Tibial nerve (tissue), 4 donors: ENCODE measurements around the gene LRRC8D. TPM values are rescaled to one million over a fixed set of nuclear protein-coding genes. Genes with fewer than 3 reads are reported as not detected.

Experiments used
- DNase-seq, 2 donors: peaks; one replicate each; pipeline ENCODE4 v3.0.0-alpha.2; 2019; ENCODE audit warnings: low spot score in 2 of 2
- H3K27ac ChIP-seq, 4 donors: fragments of 200-600 bp; sonication (generic) in 3 of 4; one replicate each; pipeline ENCODE4 v1.5.1; 2017 to 2019; ENCODE audit warnings: mild to moderate bottlenecking in 1 of 4
- H3K27me3 ChIP-seq, 2 donors: fragments of 200-600 bp; sonication (generic) in 1 of 2; one replicate each; pipeline versions ENCODE4 v1.5.1 to v1.6.0; 2017 to 2019
- H3K36me3 ChIP-seq, 3 donors: fragments of 200-600 bp; sonication (generic); one replicate each; pipeline ENCODE4 v1.5.1; 2018 to 2019
- H3K4me1 ChIP-seq, 4 donors: fragments of 200-600 bp; sonication (generic) in 3 of 4; one replicate each; pipeline ENCODE4 v1.5.1; 2017 to 2019
- H3K4me3 ChIP-seq, 4 donors: fragments of 200-600 bp; sonication (generic) in 3 of 4; one replicate each; pipeline ENCODE4 v1.5.1; 2017 to 2019; ENCODE audit warnings: mild to moderate bottlenecking in 1 of 4, moderate library complexity in 1 of 4
- H3K9me3 ChIP-seq, 4 donors: fragments of 200-600 bp; sonication (generic) in 3 of 4; one replicate each; pipeline ENCODE4 v1.5.1; 2017 to 2019
- EP300 ChIP-seq, 2 donors: sonication (generic); formaldehyde crosslinking; IDR thresholded peaks; one replicate each; pipeline ENCODE4 v1.6.1; 2017; ENCODE audit warnings: antibody characterized with exemption in 2 of 2, mild to moderate bottlenecking in 1 of 2
- POLR2A ChIP-seq, 2 donors: fragments of 450-650 bp; IDR thresholded peaks; one replicate each; pipeline ENCODE4 v1.6.1; 2017; ENCODE audit warnings: antibody characterized with exemption in 2 of 2, mild to moderate bottlenecking in 2 of 2, moderate library complexity in 2 of 2
- WGBS, 2 donors: methylation state at CpG; one replicate each; pipeline ENCODE4 v1.1.5; 2018; 5-methylcytosine and 5-hydroxymethylcytosine counted together
- total RNA-seq, 4 donors: library from RNA; depleted of rRNA; stranded (reverse); fragments of >200 nt; gene quantifications; one replicate each; pipeline ENCODE4 v1.1.0, GENCODE V29; 2016
- TF ChIP-seq, protein P1 (sequence below), 5 experiments: fragments of 200-600 bp in 3 of 5; fragments of 450-650 bp in 2 of 5; sonication (generic) in 3 of 5; IDR thresholded peaks; one replicate each; pipeline ENCODE4 v1.5.1; 2016 to 2019; ENCODE audit warnings: antibody characterized with exemption in 5 of 5, mild to moderate bottlenecking in 3 of 5, moderate library complexity in 2 of 5

Gene LRRC8D
- total RNA-seq, 4 donors from 2014 or later: 11.1 to 19.0 (median 15.3) TPM

DNA sequence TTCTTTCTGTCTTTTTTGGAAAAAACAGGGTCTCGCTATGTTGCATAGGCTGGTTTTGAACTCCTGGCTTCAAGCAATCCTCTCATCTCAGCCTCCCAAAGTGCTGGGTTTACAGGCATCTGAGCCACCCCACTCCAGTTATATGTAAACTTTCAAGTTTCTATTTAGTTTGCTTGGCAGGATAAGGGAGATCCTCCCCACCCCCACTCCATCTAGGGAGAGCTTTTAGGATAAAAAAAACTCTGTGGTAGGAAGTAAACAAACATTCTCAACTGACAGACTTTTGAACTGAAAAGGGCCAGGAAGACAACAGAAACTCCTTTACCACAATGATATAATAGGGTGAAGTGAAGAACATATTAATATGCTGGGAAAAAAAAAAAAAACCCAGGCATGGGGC, 133.1 kb downstream of the LRRC8D start:
- H3K27ac ChIP-seq: no peak overlapping the region
- H3K36me3 ChIP-seq: no peaks in the 10 kb centered on the region
- no peak for DNase-seq
- H3K27me3 ChIP-seq: no peaks in the 10 kb centered on the region
- H3K4me1 ChIP-seq: peaks cover 0 to 12% (median 0%) of the 10 kb centered on the region in 4 donors
- no peak overlapping the region for H3K4me3 ChIP-seq
- H3K9me3 ChIP-seq: no peaks in the 10 kb centered on the region
- TF ChIP-seq EP300 (IDR thresholded peaks at IDR 0.05) (no peak), POLR2A (IDR thresholded peaks at IDR 0.05) (no peak)
- TF ChIP-seq, protein P1, sequence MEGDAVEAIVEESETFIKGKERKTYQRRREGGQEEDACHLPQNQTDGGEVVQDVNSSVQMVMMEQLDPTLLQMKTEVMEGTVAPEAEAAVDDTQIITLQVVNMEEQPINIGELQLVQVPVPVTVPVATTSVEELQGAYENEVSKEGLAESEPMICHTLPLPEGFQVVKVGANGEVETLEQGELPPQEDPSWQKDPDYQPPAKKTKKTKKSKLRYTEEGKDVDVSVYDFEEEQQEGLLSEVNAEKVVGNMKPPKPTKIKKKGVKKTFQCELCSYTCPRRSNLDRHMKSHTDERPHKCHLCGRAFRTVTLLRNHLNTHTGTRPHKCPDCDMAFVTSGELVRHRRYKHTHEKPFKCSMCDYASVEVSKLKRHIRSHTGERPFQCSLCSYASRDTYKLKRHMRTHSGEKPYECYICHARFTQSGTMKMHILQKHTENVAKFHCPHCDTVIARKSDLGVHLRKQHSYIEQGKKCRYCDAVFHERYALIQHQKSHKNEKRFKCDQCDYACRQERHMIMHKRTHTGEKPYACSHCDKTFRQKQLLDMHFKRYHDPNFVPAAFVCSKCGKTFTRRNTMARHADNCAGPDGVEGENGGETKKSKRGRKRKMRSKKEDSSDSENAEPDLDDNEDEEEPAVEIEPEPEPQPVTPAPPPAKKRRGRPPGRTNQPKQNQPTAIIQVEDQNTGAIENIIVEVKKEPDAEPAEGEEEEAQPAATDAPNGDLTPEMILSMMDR (IDR thresholded peaks at IDR 0.05): no peak
- 100% methylated on average over 1 of the region's 1 CpG for WGBS, 2 donors

DNA sequence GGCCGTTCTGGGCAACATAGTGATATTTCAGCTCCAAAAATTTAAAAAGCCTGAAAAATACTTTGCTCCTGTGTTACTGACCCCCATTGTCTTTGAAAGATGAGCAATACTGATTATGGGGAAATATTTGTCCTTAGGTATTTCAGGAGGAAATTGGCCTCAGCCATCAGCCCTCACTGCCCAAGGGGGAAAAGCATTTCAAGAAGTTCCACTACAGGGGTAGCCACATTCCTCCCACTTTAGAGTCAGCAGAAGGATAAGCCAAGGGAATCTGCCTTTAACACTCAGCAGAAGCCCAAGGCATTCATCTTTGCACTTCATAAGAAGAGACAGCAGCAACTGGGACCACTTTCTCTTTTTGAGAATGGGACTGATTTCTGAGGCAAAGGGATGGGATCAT, 133.6 kb downstream of the LRRC8D start:
- Histone ChIP-seq H3K9me3 (no peaks in the 10 kb centered on the region), H3K27ac (no peak overlapping the region), H3K4me1 (peaks cover 0 to 12% (median 0%) of the 10 kb centered on the region in 4 donors), H3K27me3 (no peaks in the 10 kb centered on the region), H3K36me3 (no peaks in the 10 kb centered on the region), H3K4me3 (no peak overlapping the region)
- no peak for TF ChIP-seq POLR2A (IDR thresholded peaks at IDR 0.05)
- TF ChIP-seq, protein P1 (IDR thresholded peaks at IDR 0.05): no peak
- DNase-seq: no peak
- WGBS, 2 donors: 95 to 100% methylated on average over 1 of the region's 1 CpG

DNA sequence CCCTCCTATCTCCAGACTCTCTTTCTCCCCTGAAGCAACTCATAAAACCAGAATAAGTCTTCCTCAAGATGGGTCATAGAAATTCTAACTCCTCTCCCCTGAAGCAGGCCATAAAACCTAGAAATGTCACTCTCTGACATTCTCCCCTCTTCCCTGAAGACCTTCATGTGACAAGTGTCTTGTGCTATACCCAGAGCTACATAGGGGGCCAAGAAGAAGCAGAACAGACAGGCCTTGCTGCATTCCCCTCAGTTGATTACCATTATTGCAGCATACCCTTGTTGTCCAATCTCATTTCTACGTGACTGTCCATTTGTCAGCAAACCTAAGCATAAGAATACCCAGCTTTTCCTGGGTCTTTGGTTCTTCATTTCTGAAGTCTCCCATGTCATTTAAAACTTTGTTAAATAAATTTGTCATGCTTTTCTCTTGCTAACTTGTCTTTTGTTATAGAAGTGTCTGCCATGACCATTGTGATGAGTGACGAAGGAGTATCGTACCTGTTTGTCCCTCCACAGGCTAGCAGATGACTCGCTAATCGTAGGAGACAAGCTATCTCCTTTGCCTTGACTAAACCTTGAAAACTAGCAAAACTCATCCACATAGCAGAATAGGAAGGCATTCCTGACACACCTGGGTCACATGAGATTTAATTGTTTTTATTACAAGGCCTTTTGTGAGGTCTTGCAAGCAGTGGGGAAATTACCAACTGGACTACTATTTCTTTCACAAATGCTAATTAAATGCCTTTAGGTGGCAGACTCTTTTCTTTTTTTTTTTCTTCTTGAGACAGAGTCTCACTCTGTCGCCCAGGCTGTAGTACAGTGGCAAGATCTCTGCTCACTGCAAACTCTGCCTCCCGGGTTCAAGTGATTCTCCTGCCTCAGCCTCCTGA, 134.7 kb downstream of the LRRC8D start:
- peaks cover 0 to 12% (median 0%) of the 10 kb centered on the region in 4 donors for H3K4me1 ChIP-seq
- WGBS, 2 donors: 96 to 97% methylated on average over 7 of the region's 7 CpGs
- H3K36me3 ChIP-seq: no peaks in the 10 kb centered on the region
- DNase-seq: no peak
- TF ChIP-seq, protein P1 (IDR thresholded peaks at IDR 0.05): no peak
- TF ChIP-seq EP300 (IDR thresholded peaks at IDR 0.05): no peak
- no peak for TF ChIP-seq POLR2A (IDR thresholded peaks at IDR 0.05)
- no peak overlapping the region for H3K27ac ChIP-seq
- no peaks in the 10 kb centered on the region for H3K27me3 ChIP-seq
- H3K4me3 ChIP-seq: no peak overlapping the region
- H3K9me3 ChIP-seq: no peaks in the 10 kb centered on the region

DNA sequence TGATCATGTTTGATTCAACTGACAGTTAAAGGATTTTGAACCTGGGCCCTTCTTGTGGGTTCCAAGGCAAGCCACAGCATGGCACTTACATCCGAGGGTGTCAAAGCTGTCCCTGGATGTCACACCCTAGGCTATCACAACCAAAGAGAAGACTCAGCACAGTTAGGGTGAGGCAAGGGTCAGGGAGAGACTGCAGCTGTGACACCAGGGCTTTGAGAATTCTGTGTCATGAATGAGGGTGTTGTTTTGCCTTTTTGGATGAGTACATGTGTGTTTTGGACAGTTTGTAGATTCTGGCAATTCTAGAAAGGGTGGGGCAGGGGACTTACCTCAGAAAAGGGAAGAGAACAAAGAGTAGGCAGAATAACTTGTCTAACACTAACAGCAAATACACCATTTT, 136.3 kb downstream of the LRRC8D start:
- H3K27me3 ChIP-seq: no peaks in the 10 kb centered on the region
- no peak overlapping the region for H3K4me3 ChIP-seq
- H3K9me3 ChIP-seq: no peaks in the 10 kb centered on the region
- no peak for DNase-seq
- H3K36me3 ChIP-seq: no peaks in the 10 kb centered on the region
- no peak for TF ChIP-seq EP300 (IDR thresholded peaks at IDR 0.05)
- TF ChIP-seq, protein P1 (IDR thresholded peaks at IDR 0.05): no peak
- TF ChIP-seq POLR2A (IDR thresholded peaks at IDR 0.05): no peak
- WGBS, 2 donors: 31 to 33% methylated on average over 1 of the region's 1 CpG
- H3K4me1 ChIP-seq: peaks cover 0 to 9% (median 0%) of the 10 kb centered on the region in 4 donors
- peak overlapping the region in 1 of 4 donors; percentile 20 for H3K27ac ChIP-seq

DNA sequence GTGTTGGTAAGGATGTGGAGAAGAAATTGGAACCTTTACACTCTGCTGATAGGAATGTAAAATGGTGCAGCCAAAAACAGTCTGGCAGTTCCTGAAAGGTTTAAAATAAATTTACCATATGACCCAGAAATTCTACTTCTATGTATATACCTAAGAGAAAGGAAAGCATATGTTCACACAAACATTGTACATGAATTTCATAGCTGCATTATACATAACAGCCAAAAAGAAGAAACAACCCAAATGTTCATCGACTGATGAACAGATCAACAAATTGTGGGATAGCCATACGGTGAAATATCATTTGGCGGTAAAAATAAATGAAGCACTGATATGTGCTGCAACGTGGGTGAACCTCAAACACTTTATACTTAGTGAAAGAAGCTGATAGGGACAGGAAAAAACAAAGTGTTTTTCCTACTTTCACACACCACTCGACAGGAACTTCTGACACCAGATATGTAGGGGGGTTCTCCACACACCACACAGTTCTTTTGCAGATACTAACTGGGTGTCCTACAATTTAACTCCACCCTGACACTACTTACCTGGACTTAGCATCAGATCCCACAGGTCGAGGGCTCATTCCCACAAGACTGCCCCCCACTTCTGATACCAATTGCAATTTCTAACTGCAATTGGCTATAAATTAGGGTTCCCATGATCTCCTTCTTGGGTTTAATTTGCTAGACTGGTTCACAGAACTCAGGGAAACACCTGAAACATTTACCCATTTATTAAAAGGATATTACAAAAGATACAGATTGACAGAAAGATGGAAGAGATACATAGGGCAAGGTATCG, 138.2 kb downstream of the LRRC8D start:
- peaks cover 0 to 7% (median 0%) of the 10 kb centered on the region in 4 donors for H3K4me1 ChIP-seq
- H3K4me3 ChIP-seq: no peak overlapping the region
- H3K9me3 ChIP-seq: no peaks in the 10 kb centered on the region
- TF ChIP-seq POLR2A (IDR thresholded peaks at IDR 0.05) (no peak), EP300 (IDR thresholded peaks at IDR 0.05) (no peak)
- TF ChIP-seq, protein P1 (IDR thresholded peaks at IDR 0.05): no peak
- no peak for DNase-seq
- 94 to 96% methylated on average over 7 of the region's 7 CpGs for whole genome bisulfite sequencing, 2 donors
- H3K27me3 ChIP-seq: no peaks in the 10 kb centered on the region
- H3K36me3 ChIP-seq: no peaks in the 10 kb centered on the region
- H3K27ac ChIP-seq: no peak overlapping the region
